Activated CD4-positive, alpha-beta T cell treated with anti-CD3 and anti-CD28 coated beads, Interleukin-2, amount 50 U/mL, for 16 hours (primary cell): ENCODE measurements around the gene GPHA2.

Experiments used
- DNase-seq: peaks from one replicate; pipeline ENCODE4 v3.0.0-alpha.2; 2020

GPHA2 gene

GRCh38 chr11:64888729-64889511, 46.8 kb downstream of the GPHA2 start:
- DNase-seq, result no peak

GRCh38 chr11:64888406-64888728, 47.3 kb downstream of the GPHA2 start:
- DNase-seq, result no peak

- peak; percentile 87 for DNase-seq
These were observed 47.8 kb downstream of the GPHA2 start for GRCh38 chr11:64887757-64888405.

- no peak for DNase-seq
These were observed 48.4 kb downstream of the GPHA2 start for GRCh38 chr11:64887234-64887756.

GRCh38 chr11:64885367-64886286, 50.1 kb downstream of the GPHA2 start:
- peak; percentile 71 for DNase-seq
